Measurements from ENCODE around the gene BABAM1. TPM values are rescaled to one million over a fixed set of nuclear protein-coding genes. Genes with fewer than 3 reads are reported as not detected.

The BABAM1 gene
- total RNA-seq, 6 experiments from 2014 or later = 105 to 128 (median 120) TPM

DNA sequence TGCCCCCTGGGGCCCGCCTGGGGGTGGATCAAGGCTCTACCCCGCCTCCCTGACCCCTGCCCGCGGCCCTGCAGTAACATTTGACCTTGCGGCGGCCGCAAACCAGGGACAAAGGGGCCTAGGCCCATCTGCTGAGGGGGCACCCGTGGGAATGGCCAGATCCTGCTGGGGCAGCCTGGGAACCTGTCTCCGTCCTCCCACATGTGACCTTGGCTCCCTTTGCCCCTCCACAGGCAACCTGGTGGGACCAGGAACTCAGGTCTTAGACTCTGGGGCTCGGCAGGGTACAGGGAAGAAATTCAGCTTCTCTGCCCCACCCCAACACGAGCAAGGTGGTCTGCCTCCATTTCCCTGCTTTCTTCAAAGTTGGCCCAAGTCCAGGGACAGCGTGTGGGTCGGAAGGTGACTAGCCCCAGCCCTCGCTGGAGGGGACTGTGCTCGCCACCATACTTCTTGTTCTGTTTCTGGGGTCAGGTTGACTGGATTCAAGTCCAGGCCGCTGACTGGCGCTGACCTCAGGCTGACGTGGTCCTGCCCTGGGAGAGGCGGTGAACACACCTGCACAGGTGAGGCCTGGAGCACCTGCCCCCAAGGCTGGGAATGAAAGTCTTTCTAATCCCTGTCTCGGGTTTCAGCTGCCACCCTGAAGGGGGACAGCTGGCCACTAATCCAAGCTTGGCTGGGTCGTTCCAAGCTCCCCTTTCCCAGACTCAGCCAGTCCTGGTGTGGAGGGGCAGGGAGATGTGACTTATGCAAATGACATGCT is 19.0 kb upstream of the BABAM1 start:
- H3K27me3 Mint-ChIP-seq (ENCODE audit: insufficient read depth) = no peaks in the 10 kb centered on the region
- peaks cover 29% of the 10 kb centered on the region for H3K4me1 Mint-ChIP-seq (ENCODE audit: low read depth)
- no peak overlapping the region for H3K4me3 Mint-ChIP-seq
- H3K36me3 Mint-ChIP-seq (ENCODE audit: low read depth) = 0 out of 2 replicates have a peak, but pooled peaks cover 9% of the 10 kb centered on the region
- DNase-seq = no peak
- no peak overlapping the region for H3K27ac Mint-ChIP-seq
- H3K9me3 Mint-ChIP-seq = no peaks in the 10 kb centered on the region
- TF ChIP-seq, protein P1, sequence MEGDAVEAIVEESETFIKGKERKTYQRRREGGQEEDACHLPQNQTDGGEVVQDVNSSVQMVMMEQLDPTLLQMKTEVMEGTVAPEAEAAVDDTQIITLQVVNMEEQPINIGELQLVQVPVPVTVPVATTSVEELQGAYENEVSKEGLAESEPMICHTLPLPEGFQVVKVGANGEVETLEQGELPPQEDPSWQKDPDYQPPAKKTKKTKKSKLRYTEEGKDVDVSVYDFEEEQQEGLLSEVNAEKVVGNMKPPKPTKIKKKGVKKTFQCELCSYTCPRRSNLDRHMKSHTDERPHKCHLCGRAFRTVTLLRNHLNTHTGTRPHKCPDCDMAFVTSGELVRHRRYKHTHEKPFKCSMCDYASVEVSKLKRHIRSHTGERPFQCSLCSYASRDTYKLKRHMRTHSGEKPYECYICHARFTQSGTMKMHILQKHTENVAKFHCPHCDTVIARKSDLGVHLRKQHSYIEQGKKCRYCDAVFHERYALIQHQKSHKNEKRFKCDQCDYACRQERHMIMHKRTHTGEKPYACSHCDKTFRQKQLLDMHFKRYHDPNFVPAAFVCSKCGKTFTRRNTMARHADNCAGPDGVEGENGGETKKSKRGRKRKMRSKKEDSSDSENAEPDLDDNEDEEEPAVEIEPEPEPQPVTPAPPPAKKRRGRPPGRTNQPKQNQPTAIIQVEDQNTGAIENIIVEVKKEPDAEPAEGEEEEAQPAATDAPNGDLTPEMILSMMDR (IDR thresholded peaks at IDR 0.05) = no peak

DNA sequence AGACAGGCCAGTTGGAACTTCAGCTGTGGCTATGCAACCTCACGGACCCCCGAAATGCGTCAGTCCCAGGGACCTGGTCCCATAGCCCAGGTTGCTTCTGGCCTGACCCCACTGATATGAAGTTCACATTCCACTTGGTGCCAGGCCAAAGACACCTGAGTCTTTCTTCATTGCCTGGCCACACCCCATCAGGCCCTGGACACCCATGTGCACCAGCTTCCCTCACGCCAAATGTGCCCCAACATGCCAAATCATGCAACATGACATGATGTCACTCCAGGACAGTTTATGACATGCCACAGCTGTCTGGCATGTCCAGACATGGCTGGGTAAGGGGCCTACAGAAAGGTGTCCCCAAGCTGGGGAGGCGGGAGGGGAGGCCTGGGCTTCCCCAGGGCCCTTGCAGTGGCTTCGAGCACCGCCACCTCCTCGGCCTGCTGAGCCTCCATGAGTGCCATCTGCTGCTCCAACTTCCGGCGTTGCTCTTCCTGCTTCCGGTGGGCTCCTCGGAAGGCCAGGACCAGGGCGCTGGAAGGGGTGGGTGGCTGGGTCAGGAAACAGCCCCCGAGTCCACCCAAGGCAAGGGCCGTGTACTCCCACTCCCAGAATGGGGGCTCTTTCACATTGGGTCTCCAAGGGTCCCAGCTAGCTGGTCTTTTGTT is 17.2 kb upstream of the BABAM1 start:
- no peak overlapping the region for H3K4me3 Mint-ChIP-seq
- no peaks in the 10 kb centered on the region; the same call in 1 of the 2 replicates for H3K27me3 Mint-ChIP-seq (ENCODE audit: insufficient read depth)
- H3K27ac Mint-ChIP-seq = no peak overlapping the region
- TF ChIP-seq, protein P1 (IDR thresholded peaks at IDR 0.05) = no peak
- peaks cover 28% of the 10 kb centered on the region for H3K4me1 Mint-ChIP-seq (ENCODE audit: low read depth)
- no peaks in the 10 kb centered on the region for H3K9me3 Mint-ChIP-seq
- no peak for DNase-seq
- H3K36me3 Mint-ChIP-seq (ENCODE audit: low read depth) = no peaks in the 10 kb centered on the region

DNA sequence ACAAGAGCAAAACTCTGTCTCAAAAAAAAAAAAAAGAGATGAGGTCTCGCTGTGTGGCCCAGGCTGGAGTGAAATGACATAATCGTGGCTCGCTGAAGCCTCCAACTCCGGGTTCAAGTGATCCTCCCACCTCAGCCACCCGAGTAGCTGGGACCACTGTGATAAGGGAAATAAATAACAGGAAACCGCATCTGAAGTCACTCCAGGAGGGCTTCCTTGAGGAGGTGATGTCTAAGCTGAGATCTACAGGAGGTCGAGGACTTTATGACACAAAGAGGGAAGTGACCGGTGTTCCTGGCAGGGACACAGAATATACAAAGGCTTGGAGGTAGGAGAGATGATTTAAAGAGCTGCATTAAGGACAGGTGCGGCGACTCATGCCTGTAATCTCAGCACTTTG is 12.6 kb upstream of the BABAM1 start:
- peaks cover 4% of the 10 kb centered on the region; the same call in 1 of the 2 replicates for H3K36me3 Mint-ChIP-seq (ENCODE audit: low read depth)
- no peaks in the 10 kb centered on the region; the same call in 1 of the 2 replicates for H3K9me3 Mint-ChIP-seq
- H3K4me3 Mint-ChIP-seq = no peak overlapping the region
- TF ChIP-seq, protein P1 (IDR thresholded peaks at IDR 0.05) = no peak
- no peak for DNase-seq
- peaks cover 1% of the 10 kb centered on the region; the same call in 1 of the 2 replicates for H3K4me1 Mint-ChIP-seq (ENCODE audit: low read depth)
- peaks cover 2% of the 10 kb centered on the region for H3K27me3 Mint-ChIP-seq (ENCODE audit: insufficient read depth)
- H3K27ac Mint-ChIP-seq = no peak overlapping the region

DNA sequence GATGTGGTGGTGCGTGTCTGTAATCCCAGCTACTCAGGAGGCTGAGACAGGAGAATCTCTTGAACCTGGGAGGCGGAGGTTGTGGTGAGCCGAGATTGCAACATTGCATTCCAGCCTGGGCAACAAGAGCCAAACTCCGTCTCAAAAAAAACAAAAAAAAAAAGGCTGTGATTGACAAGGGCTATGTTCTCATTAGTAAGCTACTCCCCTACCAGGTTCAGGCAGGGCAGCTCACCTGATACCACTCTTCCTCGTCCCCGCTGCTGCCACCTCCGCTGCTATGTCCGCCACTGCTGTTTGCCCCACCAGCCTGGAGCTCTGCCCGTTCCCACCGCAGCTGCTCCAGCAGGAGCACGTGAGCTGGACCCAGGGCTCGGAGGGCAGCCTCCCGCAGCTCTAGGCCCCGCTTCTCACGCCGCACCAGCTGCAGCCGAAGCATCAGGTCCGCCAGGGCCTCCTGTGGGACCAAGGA is 12.1 kb upstream of the BABAM1 start:
- no peak overlapping the region for H3K27ac Mint-ChIP-seq
- H3K4me1 Mint-ChIP-seq (ENCODE audit: low read depth) = no peaks in the 10 kb centered on the region
- DNase-seq = no peak
- TF ChIP-seq, protein P1 (IDR thresholded peaks at IDR 0.05) = no peak
- H3K9me3 Mint-ChIP-seq = no peaks in the 10 kb centered on the region; the same call in 1 of the 2 replicates
- H3K4me3 Mint-ChIP-seq = no peak overlapping the region
- H3K27me3 Mint-ChIP-seq (ENCODE audit: insufficient read depth) = peaks cover 4% of the 10 kb centered on the region
- H3K36me3 Mint-ChIP-seq (ENCODE audit: low read depth) = peaks cover 5% of the 10 kb centered on the region; the same call in 1 of the 2 replicates

DNA sequence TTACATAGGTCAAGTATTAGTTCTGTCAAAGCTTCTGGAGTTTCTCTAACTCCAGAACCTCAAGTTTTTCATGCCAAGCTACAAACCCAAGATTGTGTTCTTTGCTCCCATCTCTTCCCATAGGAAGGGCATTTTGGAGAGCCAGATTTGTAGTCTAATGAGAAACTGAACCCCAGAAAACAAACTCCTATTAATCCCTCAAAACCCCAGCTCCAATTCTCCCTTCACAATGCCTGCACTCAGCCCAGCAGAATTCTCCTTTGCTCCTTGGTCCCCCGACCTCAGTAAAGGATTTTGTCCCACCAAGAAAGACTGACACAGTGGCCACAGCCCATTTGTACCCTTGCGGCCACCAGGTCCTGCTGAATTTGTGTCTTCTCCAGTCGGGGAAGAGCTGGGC is 11.1 kb upstream of the BABAM1 start:
- Mint-ChIP-seq H3K27ac (no peak overlapping the region), H3K9me3 (peaks cover 5% of the 10 kb centered on the region; the same call in 1 of the 2 replicates), H3K36me3 (ENCODE audit: low read depth) (peaks cover 5% of the 10 kb centered on the region; the same call in 1 of the 2 replicates), H3K27me3 (ENCODE audit: insufficient read depth) (peaks cover 6% of the 10 kb centered on the region), H3K4me1 (ENCODE audit: low read depth) (peaks cover 7% of the 10 kb centered on the region), H3K4me3 (no peak overlapping the region)
- TF ChIP-seq, protein P1 (IDR thresholded peaks at IDR 0.05) = no peak
- DNase-seq = no peak

All from HFFc6 (cell line).